Endothelial cell of umbilical vein (primary cell): Measurements from ENCODE around the gene MYOZ3. TPM values are rescaled to one million over a fixed set of nuclear protein-coding genes. Genes with fewer than 3 reads are reported as not detected.

Source experiments
- BruUV-seq: library from RNA; stranded (reverse); fragments of 400-500 nt; replicated peaks from 2 replicates; lab custom pipeline; 2021; lab: Mats Ljungman, UMichigan
- CTCF ChIA-PET: fragments of 300-600, 350-600 bp; sonication (Branson Sonifier 250); formaldehyde crosslinking; loops from one replicate; lab custom pipeline; 2021; ENCODE audit warnings: antibody characterized with exemption, inconsistent platforms; lab: Charles Lee
- POLR2A ChIA-PET: fragments of 300-600, 350-600 bp; sonication (Branson Sonifier 250); formaldehyde crosslinking; loops from one replicate; lab custom pipeline; 2021; ENCODE audit warnings: antibody characterized with exemption, inconsistent platforms; lab: Charles Lee
- DNase-seq: peaks from one replicate; pipeline ENCODE4 v3.0.0-alpha.2; 2011; ENCODE audit warnings: low read depth, low spot score
- FAIRE-seq: peaks from 2 replicates; lab custom pipeline; 2011; peaks lifted over from hg19 to GRCh38; lab: Jason Lieb, UNC
- H2AFZ ChIP-seq: 2 replicates; pipeline ENCODE4 v1.6.0; 2012; ENCODE audit warnings: low read depth, low read length, control low read depth, inconsistent platforms
- H3K27ac ChIP-seq: 2 replicates; pipeline ENCODE4 v1.5.1; 2011; ENCODE audit warnings: low read depth, mild to moderate bottlenecking, control low read depth, low read length, moderate library complexity; ENCODE audit not compliant: insufficient read depth
- H3K27me3 ChIP-seq, 2 experiments: 2 replicates each; pipeline versions ENCODE4 v1.6.0 to v1.6.1; 2011; ENCODE audit warnings: low read length in 2 of 2, mixed read lengths in 1 of 2; ENCODE audit not compliant: control insufficient read depth in 2 of 2, insufficient read depth in 2 of 2
- H3K36me3 ChIP-seq, 2 experiments: 2 replicates in 1 of 2; 3 replicates in 1 of 2; pipeline ENCODE4 v1.5.1; 2011; ENCODE audit warnings: low read length in 2 of 2, mild to moderate bottlenecking in 1 of 2, moderate library complexity in 1 of 2; ENCODE audit not compliant: control insufficient read depth in 2 of 2, insufficient read depth in 2 of 2; ENCODE audit errors: extremely low read depth in 1 of 2
- H3K4me1 ChIP-seq: 3 replicates; pipeline ENCODE4 v1.5.1; 2011; ENCODE audit warnings: mild to moderate bottlenecking, low read length; ENCODE audit not compliant: control insufficient read depth, insufficient read depth; ENCODE audit errors: extremely low read depth
- H3K4me2 ChIP-seq: 2 replicates; pipeline ENCODE4 v1.6.1; 2011; ENCODE audit warnings: low read length, control low read depth, mixed read lengths; ENCODE audit not compliant: insufficient read depth
- H3K4me3 ChIP-seq, 3 experiments: fragments of 200-600 bp in 1 of 3; sonication (generic), shearing (Covaris generic) in 1 of 3; replicated peaks in 1 of 3; 2 replicates each; pipeline ENCODE4 v1.5.1; 2011 to 2016; ENCODE audit warnings: control low read depth in 3 of 3, low read length in 3 of 3, mild to moderate bottlenecking in 2 of 3, inconsistent platforms in 1 of 3, low read depth in 1 of 3, moderate library complexity in 1 of 3; ENCODE audit not compliant: insufficient read depth in 1 of 3
- H3K79me2 ChIP-seq: 2 replicates; pipeline ENCODE4 v1.6.0; 2012; ENCODE audit warnings: low read length, inconsistent platforms; ENCODE audit not compliant: control insufficient read depth, insufficient read depth
- H3K9ac ChIP-seq: replicated peaks from 2 replicates; pipeline ENCODE3; 2011; ENCODE audit warnings: low read length, control low read depth; ENCODE audit not compliant: insufficient read depth; ENCODE audit errors: extremely low read depth
- H3K9me1 ChIP-seq: replicated peaks from 3 replicates; pipeline ENCODE4 v1.6.0; 2011; ENCODE audit warnings: mild to moderate bottlenecking, low read length; ENCODE audit not compliant: control insufficient read depth, insufficient read depth; ENCODE audit errors: extremely low read depth
- H3K9me3 ChIP-seq: replicated peaks from 2 replicates; pipeline ENCODE4 v1.5.1; 2012; ENCODE audit warnings: low read length, inconsistent platforms; ENCODE audit not compliant: control insufficient read depth, insufficient read depth
- H4K20me1 ChIP-seq: replicated peaks from 2 replicates; pipeline ENCODE3; 2011; ENCODE audit warnings: mild to moderate bottlenecking, low read length; ENCODE audit not compliant: control insufficient read depth, insufficient read depth; ENCODE audit errors: extremely low read depth
- CTCF ChIP-seq, 2 donors: IDR thresholded peaks; 1 replicate in 1 of 2; 2 replicates in 1 of 2; pipeline ENCODE4 v1.5.1; 2011; ENCODE audit warnings: low read length in 2 of 2, mild to moderate bottlenecking in 2 of 2, moderate library complexity in 2 of 2, control low read depth in 1 of 2, inconsistent platforms in 1 of 2, low read depth in 1 of 2; ENCODE audit not compliant: insufficient read depth in 1 of 2; ENCODE audit errors: extremely low read depth in 1 of 2
- EZH2 ChIP-seq: IDR thresholded peaks from 2 replicates; pipeline ENCODE4 v1.6.1; 2012; ENCODE audit warnings: borderline replicate concordance, low read depth, mild to moderate bottlenecking, moderate library complexity, low read length, inconsistent platforms; ENCODE audit not compliant: severe bottlenecking
- FOS ChIP-seq: IDR thresholded peaks from 2 replicates; pipeline ENCODE4 v1.6.1; 2011; ENCODE audit warnings: mild to moderate bottlenecking, low read length, moderate library complexity, borderline replicate concordance; ENCODE audit not compliant: insufficient read depth
- GATA2 ChIP-seq: IDR thresholded peaks from 2 replicates; pipeline ENCODE4 v1.7.0; 2011; ENCODE audit warnings: low read depth, mild to moderate bottlenecking, moderate library complexity, mixed read lengths, low read length; ENCODE audit not compliant: insufficient read length, insufficient read depth
- JUN ChIP-seq: IDR thresholded peaks from 2 replicates; pipeline ENCODE4 v1.6.1; 2011; ENCODE audit warnings: borderline replicate concordance, low read depth; ENCODE audit not compliant: insufficient read length, insufficient read depth
- MAX ChIP-seq: IDR thresholded peaks from 2 replicates; pipeline ENCODE4 v1.6.1; 2011; ENCODE audit not compliant: insufficient read depth, insufficient read length
- MYC ChIP-seq: IDR thresholded peaks from one replicate; pipeline ENCODE4 v1.6.1; 2011; ENCODE audit warnings: mild to moderate bottlenecking, low read depth, low read length
- POLR2A ChIP-seq: IDR thresholded peaks from 2 replicates; pipeline ENCODE4 v1.6.1; 2012; ENCODE audit warnings: low read depth, mild to moderate bottlenecking, control low read depth, low read length
- POLR2AphosphoS5 ChIP-seq: IDR thresholded peaks from 2 replicates; pipeline ENCODE4 v1.6.1; 2012; ENCODE audit warnings: low read depth, mild to moderate bottlenecking, control low read depth, low read length, moderate library complexity; ENCODE audit not compliant: insufficient read depth
- dilution Hi-C: fragments of 300-500 bp; cut with MboI; formaldehyde crosslinking; loops from one replicate; pipeline ENCODE4 v1.15.0; 2019; ENCODE audit warnings: low sequenced_read_pairs; ENCODE audit not compliant: extremely low pct_ligation_motif_present
- intact Hi-C: fragments of 100-400 bp; cut with micrococcal nuclease; formaldehyde crosslinking; loops from one replicate; pipeline ENCODE4 v1.10.0; 2022
- polyA plus RNA-seq, 4 experiments: library from polyadenylated mRNA; depleted of rRNA in 3 of 4; stranded (reverse) in 3 of 4; unstranded in 1 of 4; fragments of >200 nt; gene quantifications; 2 replicates each; pipeline versions ENCODE4 v1.2.1 to v1.2.3, GENCODE V29; 2011 to 2012; ENCODE audit warnings: missing spikeins in 1 of 4
- total RNA-seq: library from RNA; stranded (reverse); gene quantifications from 2 replicates; pipeline ENCODE4 v1.2.3, GENCODE V29; 2021

MYOZ3 gene
- total and polyA plus RNA-seq, 2 donors (not counting 3 experiments of a cell fraction or from before 2014, with no cell fraction given), result 0.43 to 1.1 TPM

- POLR2A ChIA-PET, result no interaction called here
- Histone ChIP-seq H3K36me3 (peaks cover 0 to 19% of the 10 kb centered on the region in 2 experiments), H3K4me2 (no peak overlapping the region), H3K9me3 (no peaks in the 10 kb centered on the region), H3K9me1 (no peaks in the 10 kb centered on the region), H3K4me1 (peaks cover 32% of the 10 kb centered on the region), H3K27me3 (no peaks in the 10 kb centered on the region), H3K79me2 (no peaks in the 10 kb centered on the region), H3K9ac (no peak overlapping the region), H2AFZ (no peak overlapping the region), H3K4me3 (no peak overlapping the region), H4K20me1 (no peaks in the 10 kb centered on the region), H3K27ac (no peak overlapping the region)
- BruUV-seq, result no TSS peak
- FAIRE-seq, result no peak
- TF ChIP-seq JUN, result no peak
- no peak for TF ChIP-seq POLR2AphosphoS5
- no peak for TF ChIP-seq MYC
- no peak for TF ChIP-seq POLR2A
- no peak for TF ChIP-seq EZH2
- no peak for TF ChIP-seq CTCF (IDR thresholded peaks at IDR 0.05; ENCODE audit: extremely low read depth in 1 of 2, insufficient read depth in 1 of 2, low read depth in 1 of 2, low read length in 2 of 2)
- TF ChIP-seq FOS, result no peak
- no peak for TF ChIP-seq MAX
- TF ChIP-seq GATA2, result no peak
- intact Hi-C loops (no loop called here), dilution Hi-C loops (no loop called here)
- CTCF ChIA-PET, result interaction anchor here (1.0 kb wide), 1 partner anchor 13 kb away, joined by 3 read pairs; no protein-coding TSS in a partner anchor
- DNase-seq, result no peak
Measured at GRCh38 chr5:150630016-150630415, 31.0 kb upstream of the MYOZ3 start.
